MM.1S (cell line): ENCODE results near the gene UTS2R.

ENCODE experiments used
- DNase-seq: peaks from one replicate; pipeline ENCODE4 v3.0.0-alpha.2; 2015
- H2AFZ ChIP-seq: fragments of 300-600 bp; sonication (generic); 2 replicates; pipeline ENCODE4 v1.6.0; 2016; ENCODE audit warnings: antibody characterized with exemption, low read length
- H3F3A ChIP-seq: fragments of 300-600 bp; sonication (generic); 2 replicates; pipeline ENCODE4 v1.6.1; 2016; ENCODE audit warnings: mild to moderate bottlenecking, antibody characterized with exemption, low read length, moderate library complexity, mixed read lengths; ENCODE audit not compliant: insufficient read depth
- H3K27ac ChIP-seq: fragments of 300-600 bp; sonication (generic); 2 replicates; pipeline ENCODE4 v1.5.1; 2016; ENCODE audit warnings: mild to moderate bottlenecking, low read length
- H3K27me3 ChIP-seq: fragments of 300-600 bp; sonication (generic); replicated peaks from 2 replicates; pipeline ENCODE4 v1.6.0; 2016; ENCODE audit warnings: low read length; ENCODE audit not compliant: insufficient read depth
- H3K36me3 ChIP-seq: fragments of 300-600 bp; sonication (generic); replicated peaks from 2 replicates; pipeline ENCODE4 v1.6.1; 2016; ENCODE audit warnings: mild to moderate bottlenecking, low read length, mixed read lengths; ENCODE audit not compliant: insufficient read depth
- H3K4me1 ChIP-seq: fragments of 300-600 bp; sonication (generic); 2 replicates; pipeline ENCODE4 v1.6.1; 2016; ENCODE audit warnings: low read length, mixed read lengths
- H3K4me2 ChIP-seq: fragments of 300-600 bp; sonication (generic); 2 replicates; pipeline ENCODE4 v1.6.0; 2016; ENCODE audit warnings: low read depth, low read length
- H3K4me3 ChIP-seq: fragments of 300-600 bp; sonication (generic); 2 replicates; pipeline ENCODE4 v1.5.1; 2016; ENCODE audit warnings: low read length, mixed read lengths
- H3K79me2 ChIP-seq: fragments of 300-600 bp; sonication (generic); 2 replicates; pipeline ENCODE4 v1.6.1; 2016; ENCODE audit warnings: mixed run types, low read length, mixed read lengths
- H3K9ac ChIP-seq: fragments of 300-600 bp; sonication (generic); 2 replicates; pipeline ENCODE4 v1.6.1; 2016; ENCODE audit warnings: low read length, mixed read lengths
- H3K9me2 ChIP-seq: fragments of 300-600 bp; sonication (generic); replicated peaks from 2 replicates; pipeline ENCODE4 v1.6.1; 2016; ENCODE audit warnings: mild to moderate bottlenecking, low read length, mixed read lengths; ENCODE audit not compliant: insufficient read depth
- H3K9me3 ChIP-seq: fragments of 300-600 bp; sonication (generic); replicated peaks from 2 replicates; pipeline ENCODE4 v1.6.1; 2016; ENCODE audit warnings: mild to moderate bottlenecking, low read length, mixed read lengths; ENCODE audit not compliant: insufficient read depth
- H4K20me1 ChIP-seq: fragments of 300-600 bp; sonication (generic); 2 replicates; pipeline ENCODE4 v1.6.1; 2016; ENCODE audit warnings: mild to moderate bottlenecking, low read length, moderate library complexity, mixed read lengths; ENCODE audit not compliant: insufficient read depth
- CTCF ChIP-seq: fragments of 300-600 bp; sonication (generic); IDR thresholded peaks from 2 replicates; pipeline ENCODE4 v1.5.1; 2016; ENCODE audit warnings: antibody characterized with exemption, low read length, mixed read lengths
- EZH2 ChIP-seq: fragments of 300-600 bp; sonication (generic); optimal IDR thresholded peaks from 2 replicates; pipeline ENCODE3; 2017; ENCODE audit warnings: low read depth, mild to moderate bottlenecking, antibody characterized with exemption, low read length, mixed read lengths
- EZH2phosphoT487 ChIP-seq: fragments of 300-600 bp; sonication (generic); IDR thresholded peaks from 2 replicates; pipeline ENCODE4 v1.6.1; 2018; ENCODE audit warnings: antibody characterized with exemption, low read length

Gene UTS2R

GRCh38 chr17:82392941-82393340 lies 21.4 kb downstream of the UTS2R start:
- Histone ChIP-seq H3K4me2 (no peak overlapping the region), H3K9ac (no peak overlapping the region)

GRCh38 chr17:82394278-82394677 lies 22.7 kb downstream of the UTS2R start:
- H3K9me3 ChIP-seq: no peaks in the 10 kb centered on the region
- no peaks in the 10 kb centered on the region for H4K20me1 ChIP-seq
- no peaks in the 10 kb centered on the region for H3K27me3 ChIP-seq
- H3K36me3 ChIP-seq: no peaks in the 10 kb centered on the region
- no peaks in the 10 kb centered on the region for H3K4me1 ChIP-seq
- no peak overlapping the region for H3K4me3 ChIP-seq
- no peak overlapping the region for H3K27ac ChIP-seq
- TF ChIP-seq EZH2 (no peak), CTCF (no peak), EZH2phosphoT487 (no peak)
- H3K4me2 ChIP-seq: no peak overlapping the region
- H3K79me2 ChIP-seq: no peaks in the 10 kb centered on the region
- no peaks in the 10 kb centered on the region for H3K9me2 ChIP-seq
- no peak for DNase-seq
- H2AFZ ChIP-seq: no peak overlapping the region
- H3K9ac ChIP-seq: no peak overlapping the region
- H3F3A ChIP-seq: no peaks in the 10 kb centered on the region

More at GRCh38 chr17:82392941-82393340, 21.4 kb downstream of the UTS2R start:
- no peaks in the 10 kb centered on the region for H3K9me2 ChIP-seq
- no peak overlapping the region for H3K4me3 ChIP-seq
- H3K36me3 ChIP-seq: no peaks in the 10 kb centered on the region
- no peaks in the 10 kb centered on the region for H3K27me3 ChIP-seq
- H3K79me2 ChIP-seq: no peaks in the 10 kb centered on the region
- H4K20me1 ChIP-seq: no peaks in the 10 kb centered on the region
- H3F3A ChIP-seq: no peaks in the 10 kb centered on the region
- H2AFZ ChIP-seq: no peak overlapping the region
- no peak overlapping the region for H3K27ac ChIP-seq
- no peak for DNase-seq
- no peaks in the 10 kb centered on the region for H3K9me3 ChIP-seq
- no peak for TF ChIP-seq CTCF
- TF ChIP-seq EZH2phosphoT487: no peak
- TF ChIP-seq EZH2: no peak
- H3K4me1 ChIP-seq: no peaks in the 10 kb centered on the region

GRCh38 chr17:82396601-82397435 lies 25.3 kb downstream of the UTS2R start:
- H3K4me1 ChIP-seq: peaks cover 11% of the 10 kb centered on the region
- no peaks in the 10 kb centered on the region for H4K20me1 ChIP-seq
- no peaks in the 10 kb centered on the region for H3K36me3 ChIP-seq

More at GRCh38 chr17:82396601-82397435, 25.3 kb downstream of the UTS2R start:
- Histone ChIP-seq H3K4me3 (no peak overlapping the region), H3K9ac (no peak overlapping the region), H3K4me2 (no peak overlapping the region), H2AFZ (no peak overlapping the region), H3K27me3 (no peaks in the 10 kb centered on the region), H3K27ac (no peak overlapping the region), H3F3A (peaks cover 6% of the 10 kb centered on the region; the same call in 1 of the 2 replicates), H3K9me2 (no peaks in the 10 kb centered on the region), H3K79me2 (no peaks in the 10 kb centered on the region), H3K9me3 (no peaks in the 10 kb centered on the region)
- TF ChIP-seq CTCF (no peak), EZH2 (no peak), EZH2phosphoT487 (no peak)
- no peak for DNase-seq
